Activated CD4-positive, alpha-beta T cell treated with anti-CD3 and anti-CD28 coated beads, Interleukin-2, amount 10 ng/mL, durations not matched to agents 24 days and 14 days (primary cell): ENCODE results near the gene SLC39A1. TPM values are rescaled to one million over a fixed set of nuclear protein-coding genes. Genes with fewer than 3 reads are reported as not detected.
"Not testable (repeated sequence)": the region's sequence is repeated elsewhere in the genome, so short reads cannot be mapped to it uniquely, and the experiment has no call there.

Experiments
- DNase-seq: peaks from one replicate; pipeline ENCODE4 v3.0.0; 2022
- H3K27ac Mint-ChIP-seq: one replicate; pipeline ENCODE4 v1.8.0; 2022; ENCODE audit warnings: mild to moderate bottlenecking, mixed read lengths
- H3K27me3 Mint-ChIP-seq: one replicate; pipeline ENCODE4 v1.8.0; 2022; ENCODE audit warnings: mixed read lengths
- H3K36me3 Mint-ChIP-seq: one replicate; pipeline ENCODE4 v1.8.0; 2022; ENCODE audit warnings: low read depth, mild to moderate bottlenecking, mixed read lengths
- H3K4me1 Mint-ChIP-seq: one replicate; pipeline ENCODE4 v1.8.0; 2021; ENCODE audit warnings: mixed read lengths
- H3K4me3 Mint-ChIP-seq: one replicate; pipeline ENCODE4 v1.8.0; 2022; ENCODE audit warnings: mild to moderate bottlenecking, moderate library complexity, mixed read lengths
- H3K9me3 Mint-ChIP-seq: one replicate; pipeline ENCODE4 v1.8.0; 2021; ENCODE audit warnings: mixed read lengths
- intact Hi-C: fragments of 100-400 bp; cut with micrococcal nuclease; formaldehyde crosslinking; loops from one replicate; pipeline ENCODE4 v1.15.1; 2023
- total RNA-seq: library from RNA; stranded (reverse); gene quantifications from 2 replicates; pipeline ENCODE4 v1.2.3, GENCODE V29; 2022

SLC39A1 gene
- total RNA-seq, 1 donor from 2014 or later, result 71.6 TPM

DNA sequence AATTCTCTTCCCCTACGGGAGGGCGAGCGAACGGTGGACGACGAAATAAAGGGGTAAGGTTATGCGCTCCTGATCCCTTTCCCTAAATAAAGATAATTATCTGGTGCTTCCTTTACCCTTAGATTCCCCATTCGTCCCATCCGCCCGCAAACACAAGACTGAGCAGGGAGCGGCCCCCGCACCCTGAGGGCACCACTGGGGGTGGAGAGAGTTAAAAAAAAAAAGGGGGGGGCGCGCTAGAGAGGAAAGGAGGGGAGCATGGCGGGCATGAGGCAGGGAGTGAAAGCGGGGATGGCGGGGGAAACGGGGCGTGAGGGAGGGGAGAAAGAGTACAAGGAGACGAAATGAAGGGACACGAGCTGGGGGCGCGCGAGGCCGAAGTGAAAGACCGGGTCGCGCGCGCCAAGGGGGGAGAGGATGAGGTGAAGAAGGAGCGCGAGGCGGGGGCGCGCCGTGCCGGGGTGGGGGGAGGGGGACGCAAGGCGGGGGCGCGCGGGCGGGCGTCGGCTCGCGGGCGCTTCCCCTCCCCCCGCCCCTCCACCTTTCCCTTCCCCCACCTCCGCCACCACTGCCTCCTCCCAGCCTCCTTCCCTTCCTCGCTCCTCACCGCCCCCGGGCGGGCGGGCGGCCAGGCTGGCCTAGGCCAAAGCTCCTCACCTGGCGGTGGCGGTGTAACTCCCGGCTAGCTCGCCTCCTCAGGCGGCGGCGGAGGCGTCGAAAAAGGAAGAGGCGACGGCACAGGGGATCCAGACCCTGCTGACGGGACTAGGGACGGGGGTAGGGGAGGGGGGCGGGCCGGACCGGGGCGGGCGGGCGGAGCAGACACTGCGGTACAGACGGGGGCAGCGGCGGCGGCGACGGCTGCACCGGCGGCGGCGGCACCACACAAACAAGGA lies 41.0 kb downstream of the SLC39A1 start:
- intact Hi-C loops, result loop anchor here (2.0 to 5.0 kb wide), 4 partner anchors 35 to 260 kb away; partner anchors contain the start of gene RAB13
- Mint-ChIP-seq H3K27ac (peak overlapping the region; percentile 98), H3K4me3 (peak overlapping the region; percentile 86), H3K27me3 (peaks cover 2% of the 10 kb centered on the region), H3K36me3 (peaks cover 21% of the 10 kb centered on the region), H3K9me3 (no peaks in the 10 kb centered on the region), H3K4me1 (peaks cover 39% of the 10 kb centered on the region)
- DNase-seq, result no peak

DNA sequence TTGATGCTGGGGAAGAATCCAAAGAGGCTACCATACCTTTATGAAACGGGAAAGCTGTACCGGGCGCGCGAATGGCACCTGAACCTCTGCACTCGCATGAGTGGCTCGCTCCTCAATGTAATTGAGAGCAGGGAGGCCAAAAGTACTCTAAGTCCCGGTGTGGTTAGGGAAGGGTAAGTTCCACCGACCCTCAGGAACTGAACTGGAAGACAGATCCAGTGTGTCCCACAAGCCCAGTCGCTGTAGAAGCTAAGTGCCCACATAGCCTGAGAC lies 41.6 kb downstream of the SLC39A1 start:
- Mint-ChIP-seq H3K4me3 (peak overlapping the region; percentile 86), H3K27ac (peak overlapping the region; percentile 98)
- DNase-seq, result peak; percentile 75

DNA sequence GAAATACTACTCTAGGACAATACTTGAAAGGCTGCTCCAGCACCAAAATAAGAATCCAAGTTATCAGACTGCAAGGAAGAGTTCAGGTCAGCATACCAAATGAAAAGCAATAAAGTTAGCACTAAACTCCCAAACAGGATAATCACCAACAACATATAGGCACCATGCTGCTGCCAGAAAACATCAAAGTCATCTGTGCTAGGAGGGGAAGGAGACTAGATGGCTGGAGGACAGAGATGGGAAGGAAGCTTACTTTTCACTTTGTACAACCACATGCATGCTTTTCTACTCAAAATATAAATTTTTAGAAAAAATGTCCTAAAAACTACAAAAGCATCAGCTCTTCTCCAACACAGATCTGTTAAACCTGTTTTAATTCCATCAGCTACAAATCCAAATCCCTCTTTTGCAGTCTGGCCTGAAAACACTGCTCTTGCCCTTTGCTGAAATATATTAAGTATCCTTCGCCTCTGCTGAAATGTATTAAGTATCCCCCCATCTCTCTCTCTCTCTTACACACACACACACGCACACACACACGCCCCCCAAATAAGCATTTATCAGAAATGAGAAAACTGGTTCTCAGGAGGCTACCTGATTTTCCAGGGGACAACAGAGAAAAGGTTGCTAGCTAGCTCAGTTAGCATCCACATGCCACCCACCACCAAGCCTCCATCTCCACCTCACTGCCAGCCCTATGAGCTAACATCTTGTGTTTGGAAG lies 42.1 kb downstream of the SLC39A1 start:
- Mint-ChIP-seq H3K4me3 (peak overlapping the region; percentile 86), H3K27me3 (peaks cover 2% of the 10 kb centered on the region)
- intact Hi-C loops, result loop anchor here (2.0 to 5.0 kb wide), 2 partner anchors 34 to 124 kb away; no protein-coding TSS in a partner anchor

More for the DNA sequence above, 41.6 kb downstream of the SLC39A1 start:
- no peaks in the 10 kb centered on the region for H3K9me3 Mint-ChIP-seq
- H3K27me3 Mint-ChIP-seq, result peaks cover 2% of the 10 kb centered on the region
- H3K4me1 Mint-ChIP-seq, result peaks cover 39% of the 10 kb centered on the region
- intact Hi-C loops, result loop anchor here (2.0 to 5.0 kb wide), 5 partner anchors 34 to 261 kb away; partner anchors contain the start of gene RAB13
- H3K36me3 Mint-ChIP-seq, result peaks cover 21% of the 10 kb centered on the region

DNA sequence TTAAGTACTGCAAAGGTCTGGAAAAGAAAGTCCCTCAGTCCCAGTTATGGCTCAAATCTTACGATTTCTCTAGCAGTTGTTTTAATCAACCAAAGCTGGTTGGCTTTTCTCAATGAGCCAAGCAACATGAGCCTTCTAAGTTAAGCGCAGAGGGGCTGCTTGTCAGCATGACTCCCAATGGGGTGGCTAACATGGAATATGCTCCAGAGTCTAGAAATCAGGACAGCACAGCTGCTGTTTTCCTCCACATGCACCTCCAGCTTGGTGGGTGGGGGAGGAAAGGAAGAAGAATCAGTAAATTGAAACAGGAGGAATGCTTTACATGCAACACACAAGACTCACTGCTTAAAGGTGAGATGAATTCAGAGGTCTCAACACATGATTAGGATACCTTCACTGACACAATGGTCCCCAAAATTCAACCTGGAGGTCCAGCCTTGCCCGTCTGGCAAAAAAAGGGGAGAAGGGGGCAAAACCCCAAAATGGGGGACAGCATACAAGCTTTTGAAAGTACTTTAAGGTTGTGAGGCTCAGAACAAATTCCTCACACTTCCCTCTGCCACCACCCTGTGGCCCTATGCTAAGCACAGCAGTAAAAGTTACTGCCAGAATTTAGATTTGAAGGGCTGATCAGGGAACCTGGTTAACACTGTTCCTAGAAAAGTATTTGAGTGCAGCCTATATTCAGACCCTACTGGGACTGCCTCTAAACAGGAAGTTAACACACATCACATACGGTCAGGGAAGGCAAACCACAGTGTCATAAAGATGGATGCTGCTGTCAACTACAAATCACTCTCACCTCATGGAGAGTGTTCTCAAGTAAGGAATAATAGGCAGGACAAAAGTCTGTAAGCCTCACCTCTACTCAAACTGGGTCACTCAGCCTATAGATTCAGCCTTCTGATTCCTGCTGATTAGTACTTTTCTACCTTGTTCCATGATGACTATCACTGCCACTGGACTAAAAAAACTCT lies 43.2 kb downstream of the SLC39A1 start:
- peak; percentile 79 for DNase-seq
- Mint-ChIP-seq H3K27me3 (peaks cover 2% of the 10 kb centered on the region), H3K4me1 (peaks cover 43% of the 10 kb centered on the region), H3K27ac (peak overlapping the region; percentile 98), H3K4me3 (peak overlapping the region; percentile 86), H3K36me3 (peaks cover 27% of the 10 kb centered on the region), H3K9me3 (no peaks in the 10 kb centered on the region)
- intact Hi-C loops, result loop anchor here (1.0 to 5.0 kb wide), 3 partner anchors 33 to 123 kb away; no protein-coding TSS in a partner anchor

More for the DNA sequence above, 42.1 kb downstream of the SLC39A1 start:
- Mint-ChIP-seq H3K27ac (peak overlapping the region; percentile 98), H3K36me3 (peaks cover 22% of the 10 kb centered on the region), H3K4me1 (peaks cover 40% of the 10 kb centered on the region), H3K9me3 (no peaks in the 10 kb centered on the region)
- DNase-seq, result no peak

DNA sequence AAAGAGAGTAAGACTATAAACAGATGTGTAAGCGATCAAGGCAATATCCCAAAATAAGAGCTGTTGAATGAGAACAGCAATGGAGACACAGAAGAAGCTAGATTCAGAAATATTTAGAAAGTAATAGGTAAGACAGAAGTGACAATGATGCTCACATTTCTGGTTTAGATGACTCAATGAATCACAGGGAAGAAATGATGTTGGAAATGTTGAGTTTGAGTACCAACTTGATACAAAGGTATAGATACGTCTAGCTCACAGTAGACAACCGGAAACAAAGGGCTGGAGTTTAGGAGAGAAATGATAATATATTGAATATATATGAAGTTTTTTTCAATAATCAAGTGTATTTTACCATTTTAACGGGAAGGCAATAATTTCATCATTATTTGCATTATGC lies 47.0 kb downstream of the SLC39A1 start:
- peaks cover 30% of the 10 kb centered on the region for H3K36me3 Mint-ChIP-seq
- H3K4me1 Mint-ChIP-seq, result peaks cover 37% of the 10 kb centered on the region
- intact Hi-C loops, result no loop called here

DNA sequence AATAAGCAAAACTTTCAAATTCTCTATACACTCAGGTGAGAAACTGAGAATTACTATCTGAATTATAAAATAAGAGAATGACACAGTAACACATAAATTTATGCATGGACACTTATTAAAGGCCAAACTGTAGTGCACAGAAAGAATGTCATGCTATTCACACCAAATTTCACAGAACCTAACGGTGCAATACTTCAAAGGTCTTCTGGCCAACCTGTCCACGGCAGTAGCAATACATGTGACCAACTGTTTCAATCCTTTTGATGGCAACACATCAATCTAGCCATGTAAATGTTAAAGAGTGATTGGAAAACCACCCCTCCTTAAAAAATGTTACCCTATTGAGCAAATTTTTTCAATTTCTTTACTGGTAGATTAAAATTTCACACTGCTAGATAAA lies 51.0 kb downstream of the SLC39A1 start:
- H3K36me3 Mint-ChIP-seq, result peaks cover 27% of the 10 kb centered on the region
- DNase-seq, result no peak
- intact Hi-C loops, result no loop called here
- H3K4me3 Mint-ChIP-seq, result no peak overlapping the region
- H3K9me3 Mint-ChIP-seq, result no peaks in the 10 kb centered on the region
- no peak overlapping the region for H3K27ac Mint-ChIP-seq
- no peaks in the 10 kb centered on the region for H3K27me3 Mint-ChIP-seq
- H3K4me1 Mint-ChIP-seq, result peaks cover 11% of the 10 kb centered on the region

More for the DNA sequence above, 47.0 kb downstream of the SLC39A1 start:
- no peak overlapping the region for H3K27ac Mint-ChIP-seq
- H3K27me3 Mint-ChIP-seq, result no peaks in the 10 kb centered on the region
- H3K4me3 Mint-ChIP-seq, result no peak overlapping the region
- DNase-seq, result no peak
- no peaks in the 10 kb centered on the region for H3K9me3 Mint-ChIP-seq

DNA sequence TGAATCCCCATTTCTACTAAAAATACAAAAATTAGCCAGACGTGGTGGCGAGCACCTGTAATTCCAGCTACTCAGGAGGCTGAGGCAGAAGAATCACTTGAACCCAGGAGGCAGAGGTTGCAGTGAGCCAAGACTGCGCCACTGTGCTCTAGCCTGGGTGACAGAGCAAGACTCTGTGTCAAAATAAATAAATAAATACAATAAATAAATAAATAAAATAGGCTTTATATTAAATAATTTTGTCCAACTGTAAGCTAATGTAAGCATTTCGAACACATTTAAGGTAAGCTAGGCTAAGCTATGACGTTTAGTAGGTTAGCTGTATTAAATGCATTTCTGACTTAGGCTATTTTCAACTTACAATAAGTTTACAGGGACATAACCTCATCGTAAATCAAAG lies 52.8 kb downstream of the SLC39A1 start:
- intact Hi-C loops, H3K9me3 Mint-ChIP-seq, H3K27me3 Mint-ChIP-seq, H3K27ac Mint-ChIP-seq, DNase-seq, H3K4me3 Mint-ChIP-seq: not testable (repeated sequence)
- Mint-ChIP-seq H3K36me3 (peaks cover 32% of the 10 kb centered on the region), H3K4me1 (peaks cover 13% of the 10 kb centered on the region)

Other genes starting within 250 kb of the SLC39A1 start
- 63.1 and 64.8 TPM in 2 replicates for gene INTS3, start 235.5 kb downstream of the SLC39A1 start, total RNA-seq
- 10.0 and 10.3 TPM in 2 replicates for gene SLC27A3, start 188.1 kb downstream of the SLC39A1 start, total RNA-seq
- 68.8 and 69.0 TPM in 2 replicates for gene GATAD2B, start 40.6 kb downstream of the SLC39A1 start, total RNA-seq
- 128 and 130 TPM in 2 replicates for gene DENND4B, start 16.8 kb downstream of the SLC39A1 start, total RNA-seq
- gene CRTC2, start 4.9 kb downstream of the SLC39A1 start, total RNA-seq, result 72.4 and 76.8 TPM in 2 replicates
- 8.3 and 9.7 TPM in 2 replicates for gene CREB3L4, start 4.4 kb upstream of the SLC39A1 start, total RNA-seq
- gene JTB, start 14.1 kb upstream of the SLC39A1 start, total RNA-seq, result 195 and 200 TPM in 2 replicates
- gene RAB13, start 22.8 kb upstream of the SLC39A1 start, total RNA-seq, result 6.5 and 6.7 TPM in 2 replicates
- 1,207 and 1,242 TPM in 2 replicates for gene RPS27, start 27.2 kb upstream of the SLC39A1 start, total RNA-seq
- gene NUP210L, start 191.5 kb upstream of the SLC39A1 start, total RNA-seq, result 0.02 TPM in 1 of 2 replicates, not detected in the other
- gene TPM3, start 228.6 kb upstream of the SLC39A1 start, total RNA-seq, result 633 and 635 TPM in 2 replicates
- gene CFAP141, start 242.8 kb upstream of the SLC39A1 start, total RNA-seq, result not detected in 2 replicates